Nephron (organoid): ENCODE measurements around the gene CHIT1.

Experiments used
- H3K27ac Mint-ChIP-seq, 3 experiments: 2 replicates each; pipeline ENCODE4 v1.8.0; 2020; ENCODE audit warnings: mixed read lengths in 3 of 3, mild to moderate bottlenecking in 2 of 3, moderate library complexity in 1 of 3
- H3K27me3 Mint-ChIP-seq: 2 replicates; pipeline ENCODE4 v1.8.0; 2021; ENCODE audit warnings: low read depth, mild to moderate bottlenecking, moderate library complexity, mixed read lengths
- H3K36me3 Mint-ChIP-seq: 2 replicates; pipeline ENCODE4 v1.8.0; 2020; ENCODE audit warnings: low read depth, mixed read lengths
- H3K4me1 Mint-ChIP-seq: 2 replicates; pipeline ENCODE4 v1.8.0; 2020; ENCODE audit warnings: mixed read lengths
- H3K4me3 Mint-ChIP-seq, 3 experiments: 2 replicates each; pipeline ENCODE4 v1.8.0; 2020; ENCODE audit warnings: mild to moderate bottlenecking in 3 of 3, mixed read lengths in 3 of 3, moderate library complexity in 2 of 3
- H3K9me3 Mint-ChIP-seq: 2 replicates; pipeline ENCODE4 v1.8.0; 2020; ENCODE audit warnings: mixed read lengths
- TF ChIP-seq, protein P1 (sequence below), 3 experiments: fragments of 200-600 bp; sonication (generic); IDR thresholded peaks; one replicate each; pipeline ENCODE4 v1.5.0; 2021; ENCODE audit warnings: antibody characterized with exemption in 3 of 3; ENCODE audit not compliant: unreplicated experiment in 3 of 3

The CHIT1 gene

DNA sequence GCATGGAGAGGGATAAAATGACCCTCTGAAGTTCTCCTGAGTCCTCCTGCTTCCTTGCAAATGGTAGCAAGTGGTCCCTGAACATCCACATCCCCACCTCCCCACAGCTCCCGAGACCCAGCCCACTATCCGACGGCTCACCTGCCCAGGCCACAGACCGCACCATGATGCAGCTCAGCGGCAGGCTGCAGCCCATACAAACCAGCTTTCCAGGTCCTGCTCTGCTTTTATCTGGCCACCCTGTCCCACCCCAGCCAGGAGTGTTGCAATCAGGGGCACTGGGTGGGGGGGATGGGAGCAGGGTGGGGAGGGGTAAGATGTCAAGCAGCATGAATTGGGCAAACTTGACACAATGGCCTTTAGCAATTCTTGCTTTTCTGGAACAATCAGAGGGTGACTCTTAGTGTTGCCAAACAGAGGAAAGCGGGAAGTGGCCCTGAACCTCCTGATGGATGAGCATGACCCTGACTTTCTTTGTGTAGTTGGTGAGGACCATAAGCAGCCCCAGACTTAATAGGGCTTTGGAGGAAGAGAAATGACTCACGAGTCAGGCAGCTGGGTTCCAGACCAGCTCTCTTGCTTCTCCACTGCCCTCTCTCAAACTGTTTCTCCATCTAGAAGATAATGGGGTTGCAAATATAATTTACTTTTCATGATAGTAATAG lies at the start of gene CHIT1:
CHIT1 (minus strand) TSS at position 203 of the 665 bp plus-strand sequence; CDS start at position 166, 37 bp downstream.
- peaks cover 9% of the 10 kb centered on the region for H3K9me3 Mint-ChIP-seq
- TF ChIP-seq, protein P1, sequence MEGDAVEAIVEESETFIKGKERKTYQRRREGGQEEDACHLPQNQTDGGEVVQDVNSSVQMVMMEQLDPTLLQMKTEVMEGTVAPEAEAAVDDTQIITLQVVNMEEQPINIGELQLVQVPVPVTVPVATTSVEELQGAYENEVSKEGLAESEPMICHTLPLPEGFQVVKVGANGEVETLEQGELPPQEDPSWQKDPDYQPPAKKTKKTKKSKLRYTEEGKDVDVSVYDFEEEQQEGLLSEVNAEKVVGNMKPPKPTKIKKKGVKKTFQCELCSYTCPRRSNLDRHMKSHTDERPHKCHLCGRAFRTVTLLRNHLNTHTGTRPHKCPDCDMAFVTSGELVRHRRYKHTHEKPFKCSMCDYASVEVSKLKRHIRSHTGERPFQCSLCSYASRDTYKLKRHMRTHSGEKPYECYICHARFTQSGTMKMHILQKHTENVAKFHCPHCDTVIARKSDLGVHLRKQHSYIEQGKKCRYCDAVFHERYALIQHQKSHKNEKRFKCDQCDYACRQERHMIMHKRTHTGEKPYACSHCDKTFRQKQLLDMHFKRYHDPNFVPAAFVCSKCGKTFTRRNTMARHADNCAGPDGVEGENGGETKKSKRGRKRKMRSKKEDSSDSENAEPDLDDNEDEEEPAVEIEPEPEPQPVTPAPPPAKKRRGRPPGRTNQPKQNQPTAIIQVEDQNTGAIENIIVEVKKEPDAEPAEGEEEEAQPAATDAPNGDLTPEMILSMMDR (IDR thresholded peaks at IDR 0.05; ENCODE audit: unreplicated experiment in 3 of 3): no peak
- peaks cover 44% of the 10 kb centered on the region for H3K27me3 Mint-ChIP-seq
- peaks cover 6% of the 10 kb centered on the region for H3K36me3 Mint-ChIP-seq
- no peak within 1 kb of the TSS for H3K27ac Mint-ChIP-seq
- peaks cover 5% of the 10 kb centered on the region for H3K4me1 Mint-ChIP-seq
- H3K4me3 Mint-ChIP-seq: no peak within 1 kb of the TSS

DNA sequence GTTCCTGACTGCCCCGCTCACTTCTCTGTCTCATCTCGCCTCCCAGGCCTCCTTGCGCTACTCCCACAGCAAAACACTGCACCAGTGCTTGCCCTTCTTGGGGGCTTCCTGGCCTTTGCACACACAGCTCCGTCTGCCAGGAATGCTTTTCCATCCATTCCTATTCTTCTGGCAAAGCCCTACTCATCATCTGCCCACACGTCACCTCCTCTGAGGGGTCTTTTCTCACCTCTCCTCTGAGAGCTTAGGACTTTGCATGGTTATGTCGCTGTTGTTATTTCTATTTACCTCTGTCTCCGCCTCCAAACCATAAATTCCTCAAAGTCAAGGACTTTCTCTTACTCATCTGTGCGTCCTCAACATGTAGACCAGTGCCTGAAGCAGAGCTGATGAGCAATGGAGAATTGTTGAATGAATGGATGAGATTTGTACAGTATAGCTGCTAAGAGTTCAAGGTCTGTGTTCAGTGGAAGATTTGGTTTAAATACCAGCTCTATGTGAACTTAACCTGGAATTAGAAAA lies 49.5 kb upstream of the CHIT1 start:
- Mint-ChIP-seq H3K27me3 (no peaks in the 10 kb centered on the region), H3K9me3 (no peaks in the 10 kb centered on the region), H3K36me3 (no peaks in the 10 kb centered on the region), H3K4me1 (peaks cover 83% of the 10 kb centered on the region), H3K4me3 (peak overlapping the region; percentile 22 to 46 (median 30)), H3K27ac (peak overlapping the region; percentile 88 to 96 (median 94))
- TF ChIP-seq, protein P1 (IDR thresholded peaks at IDR 0.05; ENCODE audit: unreplicated experiment in 3 of 3): no peak

DNA sequence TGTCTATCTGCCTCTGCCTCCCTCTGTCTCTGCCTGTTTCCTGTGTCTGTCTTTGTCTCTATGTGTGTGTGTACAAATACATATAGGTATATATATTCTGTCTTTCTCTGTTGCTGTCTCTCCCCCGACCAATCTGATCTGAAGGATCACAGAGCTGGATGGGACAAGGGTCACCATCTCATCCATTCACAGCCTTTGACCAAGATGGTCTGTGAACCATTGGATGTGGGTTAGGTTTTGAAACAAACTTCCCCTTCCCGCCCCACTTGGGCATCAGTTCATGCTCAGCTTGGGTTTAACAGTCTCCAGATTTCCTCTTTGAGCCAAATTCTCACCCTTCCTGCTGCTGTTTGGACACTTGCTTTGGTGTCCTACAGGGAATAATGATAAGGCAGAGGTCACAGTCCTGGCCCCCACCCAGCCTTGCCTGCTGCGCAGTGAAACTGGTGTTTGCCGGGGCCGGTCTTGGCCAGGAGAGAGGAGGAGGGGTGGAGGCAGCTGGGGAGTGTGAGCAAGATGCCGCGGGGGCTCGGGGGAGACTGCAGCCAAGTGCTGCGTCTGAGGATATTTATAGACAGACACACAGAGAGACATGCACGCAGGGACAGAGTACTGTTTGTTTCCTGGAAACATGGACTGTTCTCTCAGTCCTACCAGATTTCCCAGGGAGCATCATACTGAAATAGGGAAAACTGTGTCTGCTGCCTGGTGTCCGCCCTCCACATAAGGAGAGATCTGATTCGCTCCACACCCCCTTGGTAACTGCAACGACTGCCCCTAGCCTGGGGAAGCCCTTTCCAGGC lies 48.8 kb upstream of the CHIT1 start:
- no peaks in the 10 kb centered on the region for H3K27me3 Mint-ChIP-seq

DNA sequence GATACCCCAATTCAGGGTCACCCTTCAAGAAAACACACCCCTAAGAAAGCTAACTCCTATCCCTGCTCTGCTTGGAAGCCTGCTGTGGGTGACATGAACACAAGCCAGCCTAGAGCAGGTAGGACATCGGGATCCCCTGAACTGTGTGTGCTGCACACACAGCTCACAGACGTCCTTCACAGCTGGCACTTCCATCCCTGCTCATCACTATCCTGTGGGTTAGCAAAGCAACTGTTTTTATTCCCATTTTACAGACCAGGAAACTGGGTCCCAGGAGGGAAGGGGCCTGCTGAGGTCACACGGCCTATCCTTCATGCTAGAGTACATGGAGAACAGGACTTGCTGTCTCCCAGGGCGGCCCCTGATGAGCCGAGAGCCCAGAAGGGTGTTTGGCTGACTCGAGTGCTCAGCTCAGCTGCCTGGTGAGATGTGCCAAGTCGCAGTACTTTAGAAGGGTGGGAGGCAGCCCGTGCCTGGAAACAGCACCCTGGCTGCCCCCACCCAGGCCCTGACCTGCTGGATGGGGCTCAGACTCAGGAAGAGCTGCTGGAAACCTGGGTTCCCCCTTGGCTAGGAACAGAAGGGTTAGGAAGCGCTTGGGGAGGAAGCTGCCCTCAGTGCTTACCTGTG lies 47.6 kb upstream of the CHIT1 start:
- peak overlapping the region; percentile 88 to 96 (median 94) for H3K27ac Mint-ChIP-seq
- no peaks in the 10 kb centered on the region for H3K27me3 Mint-ChIP-seq
- H3K4me1 Mint-ChIP-seq: peaks cover 78% of the 10 kb centered on the region
- H3K9me3 Mint-ChIP-seq: no peaks in the 10 kb centered on the region
- H3K4me3 Mint-ChIP-seq: no peak overlapping the region
- no peaks in the 10 kb centered on the region for H3K36me3 Mint-ChIP-seq
- TF ChIP-seq, protein P1 (IDR thresholded peaks at IDR 0.05; ENCODE audit: unreplicated experiment in 3 of 3): no peak

More for the DNA sequence above, 48.8 kb upstream of the CHIT1 start:
- Mint-ChIP-seq H3K9me3 (no peaks in the 10 kb centered on the region), H3K4me3 (peak overlapping the region; percentile 22 to 46 (median 30)), H3K36me3 (no peaks in the 10 kb centered on the region), H3K4me1 (peaks cover 85% of the 10 kb centered on the region), H3K27ac (peak overlapping the region; percentile 88 to 96 (median 94))
- TF ChIP-seq, protein P1 (IDR thresholded peaks at IDR 0.05; ENCODE audit: unreplicated experiment in 3 of 3): no peak

DNA sequence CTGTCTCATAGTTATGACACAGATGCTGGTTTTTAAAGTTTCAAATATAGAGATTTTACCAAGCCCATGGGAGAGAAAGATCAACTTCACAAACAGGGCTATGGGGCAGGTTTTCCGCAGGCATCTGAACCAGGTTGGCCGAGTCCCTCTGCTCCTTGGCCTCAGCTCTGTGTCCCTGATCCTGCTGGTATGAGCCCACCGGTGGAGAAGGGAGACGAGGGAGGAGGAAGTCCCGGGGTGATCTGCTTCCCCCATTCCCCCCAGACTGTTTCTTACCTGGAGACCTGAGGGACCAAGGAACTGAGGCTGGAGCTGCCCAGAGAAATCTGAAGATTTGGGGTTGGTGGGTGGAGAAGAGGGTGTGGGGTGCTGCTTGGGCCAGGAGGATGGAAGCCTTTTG lies 46.9 kb upstream of the CHIT1 start:
- Mint-ChIP-seq H3K27ac (peak overlapping the region in 2 of 3 experiments; percentile 95 to 99), H3K27me3 (no peaks in the 10 kb centered on the region), H3K4me1 (peaks cover 79% of the 10 kb centered on the region), H3K9me3 (no peaks in the 10 kb centered on the region), H3K36me3 (no peaks in the 10 kb centered on the region), H3K4me3 (no peak overlapping the region)
- TF ChIP-seq, protein P1 (IDR thresholded peaks at IDR 0.05; ENCODE audit: unreplicated experiment in 3 of 3): no peak
